HG02885 (cell line): ENCODE measurements around the gene APC2.
"Not testable (repeated sequence)": the region's sequence is repeated elsewhere in the genome, so short reads cannot be mapped to it uniquely, and the experiment has no call there.

Experiments used
- ATAC-seq: cut with Tn5 transposase; IDR thresholded peaks from one replicate; pipeline ENCODE4 v1.9.1; 2021; ENCODE audit warnings: mild to moderate bottlenecking; ENCODE audit not compliant: unreplicated experiment, poor library complexity

APC2 gene

GRCh38 chr19:1412323-1412923 is 37.5 kb upstream of the APC2 start:
- ATAC-seq = no peak

GRCh38 chr19:1412995-1413800 is 36.7 kb upstream of the APC2 start:
- no peak for ATAC-seq

DNA sequence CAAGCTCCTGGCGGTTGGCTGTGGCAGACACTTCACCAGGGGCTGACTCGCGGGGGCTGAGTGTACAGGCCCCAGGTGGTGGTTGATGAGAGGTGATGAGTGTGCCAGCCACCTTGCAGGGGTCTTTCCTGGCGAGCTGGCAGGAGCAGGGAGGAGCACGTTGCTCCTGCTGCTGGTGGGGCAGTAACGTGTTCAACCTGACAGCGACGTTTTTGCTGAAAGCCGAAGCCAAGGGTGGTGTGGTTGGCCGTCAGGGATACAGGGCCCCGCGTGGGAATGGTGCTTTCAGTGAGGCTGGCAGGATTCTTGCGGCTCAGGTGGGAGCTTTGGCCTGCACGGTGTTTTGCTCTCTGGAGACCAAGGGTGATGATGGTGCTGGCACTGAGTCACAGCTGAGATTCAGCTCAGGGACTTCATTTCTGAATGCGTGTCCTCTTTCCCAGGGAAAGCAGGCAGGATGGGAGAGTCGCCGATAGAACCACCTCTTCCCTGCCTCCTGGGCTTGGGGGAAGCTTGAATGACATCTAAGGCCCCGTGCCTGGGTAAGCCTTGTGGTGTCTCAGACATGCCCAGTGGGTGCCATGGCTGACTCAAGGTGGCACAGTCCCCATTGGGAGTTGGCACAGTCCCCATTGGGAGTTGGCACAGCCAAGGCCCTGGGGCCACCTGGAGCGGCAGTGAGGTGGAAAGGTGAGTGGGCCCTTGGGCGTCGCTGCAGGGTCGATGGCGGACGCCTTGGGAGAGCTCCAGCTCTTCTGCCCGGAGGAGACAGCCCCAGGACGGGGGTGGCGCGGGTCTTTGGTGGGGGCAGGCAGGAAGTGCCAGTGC is 33.7 kb upstream of the APC2 start:
- no peak for ATAC-seq

DNA sequence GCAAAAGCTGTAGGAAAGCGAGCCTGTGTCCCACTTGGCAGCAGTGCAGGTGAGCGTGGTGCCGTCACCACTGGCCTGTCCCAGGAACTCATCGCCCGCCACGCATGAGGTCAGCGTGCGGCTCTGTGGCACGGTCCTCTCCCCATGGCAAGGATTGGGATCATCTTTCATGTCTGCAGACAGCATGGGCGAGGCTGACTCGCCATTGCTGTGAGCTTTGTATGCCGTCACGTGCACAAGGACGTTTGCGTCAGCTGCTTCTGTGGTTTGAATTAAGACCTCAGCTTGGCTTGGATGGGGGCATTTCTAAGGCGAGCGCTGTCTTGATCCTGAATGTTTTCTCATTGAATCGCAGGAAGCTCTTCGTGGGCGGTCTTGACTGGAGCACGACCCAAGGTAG is 32.8 kb upstream of the APC2 start:
- no peak for ATAC-seq

DNA sequence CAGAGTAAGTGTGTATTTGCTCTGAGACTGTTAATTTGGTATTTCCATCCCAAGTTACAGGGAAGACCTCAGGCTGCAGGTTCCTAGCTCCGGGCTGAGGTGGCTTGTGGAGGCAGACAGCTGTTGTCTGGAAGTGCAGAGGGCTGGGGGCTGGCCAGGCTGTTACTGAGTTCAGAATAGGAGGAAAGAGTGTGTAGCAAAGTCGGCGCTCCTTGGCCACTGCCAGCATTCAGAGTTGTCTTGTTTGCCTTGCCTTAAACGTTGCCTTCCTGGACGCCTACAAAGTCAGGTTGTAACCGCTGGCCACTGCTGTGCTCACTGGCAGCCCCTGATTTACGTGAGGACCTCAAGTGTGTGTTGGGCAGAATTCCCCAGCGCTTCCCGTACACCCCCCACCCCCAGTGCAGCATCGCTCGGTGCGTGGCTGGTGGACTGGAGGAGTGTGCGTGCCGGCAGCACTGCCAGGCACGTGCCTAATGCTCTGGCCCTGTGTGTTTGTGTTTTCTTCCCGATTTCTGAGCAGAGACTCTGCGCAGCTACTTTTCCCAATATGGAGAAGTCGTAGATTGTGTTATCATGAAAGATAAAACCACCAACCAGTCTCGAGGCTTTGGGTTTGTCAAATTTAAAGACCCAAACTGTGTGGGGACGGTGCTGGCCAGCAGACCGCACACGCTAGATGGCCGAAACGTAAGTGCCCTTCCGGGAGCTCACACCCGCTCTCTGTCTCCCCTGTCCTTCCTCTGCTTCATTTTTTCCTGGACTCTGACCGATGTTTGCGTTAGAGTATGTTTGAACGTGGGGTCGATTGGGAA is 32.0 kb upstream of the APC2 start:
- no peak for ATAC-seq

- no peak for ATAC-seq
These were observed 31.5 kb upstream of the APC2 start for GRCh38 chr19:1418496-1418775.

DNA sequence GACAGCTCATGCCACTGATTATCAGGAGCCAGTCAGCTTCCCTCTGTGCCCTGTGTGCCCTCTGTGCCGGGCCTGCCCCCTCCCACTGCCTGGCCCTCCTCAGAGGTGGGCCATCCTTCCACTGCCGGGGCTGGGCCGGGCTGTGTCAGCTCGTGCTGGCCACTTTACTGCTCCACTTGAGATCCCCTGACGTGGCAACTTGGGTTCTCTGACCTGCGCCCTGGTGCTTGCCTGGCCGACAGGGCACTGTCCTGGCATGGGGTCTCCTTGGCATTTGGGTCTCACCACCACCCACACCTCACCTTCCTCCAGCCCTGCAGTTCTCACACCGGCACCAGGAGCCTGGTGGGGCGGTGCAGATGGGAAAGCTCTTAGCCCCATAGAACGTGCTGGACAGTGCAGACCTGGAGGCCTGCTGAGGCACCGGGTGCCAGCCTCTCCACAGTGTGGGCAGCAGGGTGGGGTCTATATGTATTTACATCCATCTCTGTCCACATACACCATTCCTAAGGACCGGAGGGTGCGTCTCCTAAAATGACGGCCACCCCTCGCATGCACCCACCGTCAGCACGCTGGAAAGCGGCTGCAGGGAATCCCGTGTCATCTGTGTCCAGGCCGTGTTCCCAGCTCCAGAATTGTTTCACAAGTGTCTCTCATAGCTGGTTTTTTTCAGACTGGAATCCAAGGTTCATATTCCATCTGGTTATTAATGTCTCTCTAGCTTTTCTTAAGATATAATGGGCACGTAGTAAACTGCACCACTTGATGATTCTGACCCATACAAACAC is 30.8 kb upstream of the APC2 start:
- ATAC-seq = no peak

- ATAC-seq = not testable (repeated sequence)
These were observed 29.8 kb upstream of the APC2 start for GRCh38 chr19:1420085-1420484.

- ATAC-seq = no peak
These were observed 29.3 kb upstream of the APC2 start for GRCh38 chr19:1420590-1420989.

DNA sequence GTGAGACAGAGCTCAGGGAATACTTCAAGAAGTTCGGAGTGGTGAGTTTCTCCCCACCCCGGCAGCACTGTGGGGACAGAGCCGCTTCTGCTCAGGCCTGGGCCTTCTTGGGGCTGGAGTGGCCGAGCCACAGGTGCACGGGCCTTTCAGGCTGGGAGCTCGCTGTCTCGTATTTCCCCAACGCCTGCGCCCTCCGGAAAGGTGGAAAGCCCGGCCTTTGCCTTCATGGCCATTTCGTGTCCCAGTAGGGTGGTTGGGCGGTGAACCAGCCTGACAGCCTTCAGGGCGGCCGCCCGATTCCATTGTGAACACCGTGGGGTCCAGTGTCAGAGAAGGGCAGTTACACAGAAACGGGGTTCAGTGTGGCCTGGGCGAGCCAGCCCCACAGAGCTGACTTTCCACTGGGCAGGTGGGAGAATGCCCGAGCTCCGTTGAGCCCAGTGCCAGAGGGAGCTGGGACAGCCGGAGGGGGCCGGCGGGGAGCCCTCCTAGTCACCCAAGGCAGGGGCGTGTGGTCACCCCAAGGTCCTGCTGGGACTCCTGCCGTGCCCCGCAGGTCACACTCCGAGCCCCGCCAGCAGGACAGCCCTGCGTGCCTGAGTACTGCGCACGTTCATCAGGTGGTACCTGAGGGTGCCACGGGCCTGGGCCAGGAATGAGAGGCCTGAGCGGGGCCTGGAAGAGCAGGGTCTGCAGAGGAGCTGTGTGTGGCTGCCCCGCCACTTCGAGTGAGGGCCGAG is 28.5 kb upstream of the APC2 start:
- no peak for ATAC-seq

GRCh38 chr19:1421958-1422305 is 28.0 kb upstream of the APC2 start:
- no peak for ATAC-seq

DNA sequence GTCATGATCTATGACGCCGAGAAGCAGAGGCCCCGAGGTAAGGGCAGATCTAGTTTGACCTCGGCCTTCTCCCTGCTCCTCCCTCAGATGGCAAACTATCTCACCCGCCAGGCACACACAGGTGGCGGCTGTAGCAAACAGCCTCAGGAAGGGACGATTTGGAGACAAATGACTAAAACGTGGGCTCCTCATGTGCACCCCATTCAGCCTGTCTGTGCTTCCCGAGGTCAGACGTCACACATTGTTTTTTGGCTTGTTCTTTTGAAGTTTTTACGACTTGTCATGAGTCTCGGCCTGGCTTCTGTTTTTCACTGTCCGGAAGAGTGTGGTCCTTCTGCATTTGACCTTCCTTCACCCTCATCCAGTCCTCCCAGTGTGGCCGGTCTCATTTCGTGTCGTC is 27.6 kb upstream of the APC2 start:
- no peak for ATAC-seq

DNA sequence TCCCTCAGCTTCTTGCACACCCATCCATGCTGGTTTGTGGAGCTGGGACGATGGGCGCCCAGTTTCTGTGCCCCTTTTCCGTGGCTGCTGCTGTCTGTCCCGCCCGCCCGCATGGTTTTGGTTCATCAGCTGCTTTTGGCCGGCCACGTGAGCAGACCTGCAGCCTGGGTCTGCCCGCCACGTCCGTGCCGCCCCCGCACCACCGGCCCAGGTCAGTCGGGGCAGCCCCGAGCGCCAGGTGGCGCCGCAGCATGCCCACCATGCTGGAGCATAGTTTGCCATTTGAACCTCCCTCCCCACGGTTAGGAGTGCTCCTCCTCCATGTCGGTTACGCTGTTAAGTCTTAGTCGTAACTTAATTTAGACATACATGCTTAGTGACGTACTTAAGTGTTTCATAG is 27.0 kb upstream of the APC2 start:
- ATAC-seq = no peak

DNA sequence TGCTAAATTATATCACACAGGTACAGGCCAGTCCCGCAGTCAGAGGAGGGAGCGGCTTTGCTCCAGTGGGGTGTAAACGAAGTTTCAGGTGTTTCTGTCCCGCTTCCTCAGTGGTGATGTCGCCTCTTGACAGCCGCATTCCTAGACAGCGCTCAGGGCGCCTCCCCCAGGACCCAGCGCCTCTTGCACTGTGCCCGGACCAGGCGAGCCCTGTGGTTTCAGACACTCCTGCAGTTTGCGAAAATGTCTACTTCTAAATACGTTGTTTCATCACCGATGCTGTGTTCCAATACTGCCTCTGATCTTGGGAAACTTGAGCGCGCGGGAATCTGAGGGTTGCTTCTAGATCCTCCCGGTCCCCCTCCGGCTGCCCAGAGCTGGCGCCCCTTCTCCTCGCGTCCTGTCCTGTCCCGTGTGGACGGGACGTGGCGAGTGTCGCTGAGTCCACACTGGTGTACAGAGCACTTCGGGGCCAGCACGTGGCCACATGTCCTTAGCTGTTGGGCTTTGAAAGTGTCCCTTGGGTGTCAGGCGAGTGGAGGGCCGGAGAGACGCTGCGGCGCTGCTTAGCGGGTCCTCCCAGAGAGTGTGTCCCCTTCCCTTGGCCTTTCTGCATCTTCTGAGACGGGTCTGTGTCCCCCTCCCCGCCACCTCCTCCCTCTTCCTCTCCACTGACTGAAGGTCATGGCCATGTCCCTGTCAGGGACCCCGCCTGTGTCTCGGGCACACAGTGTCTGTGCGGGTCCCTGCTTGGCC is 26.3 kb upstream of the APC2 start:
- ATAC-seq = no peak

GRCh38 chr19:1424192-1424955 is 25.5 kb upstream of the APC2 start:
- no peak for ATAC-seq

- ATAC-seq = no peak
These were observed 24.7 kb upstream of the APC2 start for GRCh38 chr19:1425102-1425837.

GRCh38 chr19:1425902-1426301 is 24.0 kb upstream of the APC2 start:
- ATAC-seq = no peak
